Camera-type eye (tissue), 1 donor: ENCODE results near the gene PRDM5. TPM values are rescaled to one million over a fixed set of nuclear protein-coding genes. Genes with fewer than 3 reads are reported as not detected.

Source experiments
- total RNA-seq: library from RNA; depleted of rRNA; stranded (reverse); fragments of >200 nt; gene quantifications from one replicate; pipeline ENCODE4 v1.2.3, GENCODE V29; 2014

The PRDM5 gene
- total RNA-seq = 57.6 TPM

DNA sequence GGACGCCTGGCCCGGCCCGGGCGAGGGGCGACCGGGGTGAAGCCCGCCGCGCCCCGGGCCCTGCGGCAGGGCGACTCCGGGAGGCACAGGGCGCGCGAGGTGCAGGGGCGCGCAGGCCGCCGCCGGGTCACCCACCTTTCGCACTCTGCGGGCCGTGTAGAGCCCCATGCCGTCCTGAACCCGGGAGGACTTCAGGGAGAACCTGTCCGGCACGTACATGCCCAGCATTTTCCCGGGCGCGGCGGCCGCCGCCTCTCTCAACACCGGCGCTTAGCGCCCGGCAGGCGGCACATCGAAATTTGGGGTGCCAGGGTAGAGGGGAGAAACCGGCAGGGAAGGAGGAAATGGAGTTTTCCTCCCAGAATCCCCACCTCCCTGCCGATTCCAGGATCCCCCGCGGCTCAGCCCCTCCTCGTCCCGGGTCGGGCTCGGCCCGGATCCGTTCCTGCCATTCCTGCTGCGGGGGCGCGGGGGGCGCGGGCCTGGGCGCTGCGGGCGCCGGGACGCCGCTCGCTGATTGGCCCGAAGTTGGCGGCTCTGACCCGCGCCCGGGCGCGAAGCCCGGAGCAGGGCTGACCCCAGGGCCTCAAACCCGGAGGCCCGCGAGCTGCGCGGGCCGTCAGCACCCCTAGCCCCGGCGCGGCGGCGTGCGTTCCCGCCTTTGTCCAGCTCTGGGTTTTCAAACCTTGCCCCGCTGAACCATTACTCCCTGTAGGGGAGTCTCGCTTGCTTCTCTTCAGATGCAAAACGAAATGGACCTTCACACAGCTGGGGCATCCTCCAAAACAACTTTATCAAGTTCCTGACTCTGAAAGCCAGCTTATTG, at the start of gene PRDM5:
TSS of gene PRDM5 (minus strand) at position 346 of the 826 bp plus-strand sequence. CDS start at position 228, 118 bp downstream.

Other genes starting within 250 kb of the PRDM5 start
- gene NDNF, start 149.8 kb upstream of the PRDM5 start, total RNA-seq = 104 TPM
- 0.93 TPM for gene TNIP3, start 241.6 kb upstream of the PRDM5 start, total RNA-seq